ENCODE results near the gene NFASC.

- TF ChIP-seq CTCF (IDR thresholded peaks at IDR 0.05; ENCODE audit: low read length): no peak
- TF ChIP-seq EZH2 (optimal IDR thresholded peaks at IDR 0.05; ENCODE audit: low read depth, low read length): no peak
Measured at GRCh38 chr1:204945565-204945977, 74.9 kb downstream of the NFASC start.

All from MM.1S (cell line).